ENCODE results near the gene CPNE5.

GRCh38 chr6:36844232-36845170, 5.3 kb upstream of the CPNE5 start:
- TF ChIP-seq CTCF (IDR thresholded peaks at IDR 0.05; ENCODE audit: insufficient read depth, low read length) = no peak
- no peak for TF ChIP-seq POLR2AphosphoS5 (IDR thresholded peaks at IDR 0.05; ENCODE audit: low read depth)
- TF ChIP-seq REST (IDR thresholded peaks at IDR 0.05; ENCODE audit: insufficient replicate concordance, low read depth) = no peak
- no peak for TF ChIP-seq GABPA (IDR thresholded peaks at IDR 0.05; ENCODE audit: low read depth)
